Aorta (tissue), 5 donors: ENCODE results near the gene PDS5B. TPM values are rescaled to one million over a fixed set of nuclear protein-coding genes. Genes with fewer than 3 reads are reported as not detected.
"Not testable (repeated sequence)": the region's sequence is repeated elsewhere in the genome, so short reads cannot be mapped to it uniquely, and the experiment has no call there.

Experiments
- ATAC-seq: fragments of 200-7000 bp; cut with Tn5 transposase; one replicate; pipeline ENCODE4 v1.9.1; 2022; ENCODE audit warnings: moderate library complexity; ENCODE audit not compliant: low FRiP score
- DNase-seq, 2 donors: peaks; one replicate each; pipeline ENCODE4 v3.0.0-alpha.2; 2020
- H3K27ac ChIP-seq, 2 donors: one replicate each; pipeline ENCODE4 v1.5.1; 2013; ENCODE audit warnings: low read length in 2 of 2, mild to moderate bottlenecking in 2 of 2, moderate library complexity in 2 of 2, control low read depth in 1 of 2, inconsistent platforms in 1 of 2, low read depth in 1 of 2
- H3K27me3 ChIP-seq, 2 donors: one replicate each; pipeline ENCODE4 v1.6.1; 2013; ENCODE audit warnings: control low read depth in 1 of 2, low read length in 1 of 2, mild to moderate bottlenecking in 1 of 2, moderate library complexity in 1 of 2; ENCODE audit not compliant: insufficient read depth in 2 of 2, control insufficient read depth in 1 of 2
- H3K36me3 ChIP-seq, 2 donors: one replicate each; pipeline ENCODE4 v1.6.1; 2013; ENCODE audit warnings: control low read depth in 1 of 2, low read length in 1 of 2, mild to moderate bottlenecking in 1 of 2; ENCODE audit not compliant: insufficient read depth in 2 of 2, control insufficient read depth in 1 of 2
- H3K4me1 ChIP-seq, 2 donors: one replicate each; pipeline ENCODE4 v1.6.1; 2013; ENCODE audit warnings: low read length in 2 of 2, control low read depth in 1 of 2, mild to moderate bottlenecking in 1 of 2, moderate library complexity in 1 of 2; ENCODE audit not compliant: insufficient read depth in 2 of 2, control insufficient read depth in 1 of 2
- H3K4me3 ChIP-seq, 2 donors: one replicate each; pipeline ENCODE4 v1.5.1; 2013; ENCODE audit warnings: low read length in 2 of 2, control low read depth in 1 of 2, mild to moderate bottlenecking in 1 of 2
- H3K9me3 ChIP-seq: one replicate; pipeline ENCODE4 v1.6.1; 2013; ENCODE audit warnings: mild to moderate bottlenecking, low read length; ENCODE audit not compliant: control insufficient read depth
- WGBS, 2 donors: extraction: QIAGEN DNeasy Blood & Tissue Kit; methylation state at CpG; one replicate each; pipeline ENCODE4 v1.1.7; 2013; 5-methylcytosine and 5-hydroxymethylcytosine counted together
- intact Hi-C, 2 donors: fragments of 100-400 bp; cut with DNase I; formaldehyde crosslinking; loops; one replicate each; pipeline versions ENCODE4 v1.14.2 to v1.15.0; 2022
- polyA plus RNA-seq, 2 donors: library from polyadenylated mRNA; stranded (reverse); fragments of 200-250 nt; gene quantifications; one replicate each; pipeline ENCODE4 v1.2.3, GENCODE V29; 2013
- total RNA-seq, 2 donors: library from RNA; stranded (reverse); fragmentation: NEBNext Ultra II Directional; extraction: Animal tissue kit (Norgen Biotek cat#: 25700); gene quantifications; one replicate each; pipeline ENCODE4 v1.2.1, GENCODE V29; 2021
- donor health status: healthy with polysubstance abuse.
- donor health status: Bipolar disorder and iron deficiency.
- donor health status: DM: no; HTN: no; CAD: no.
- donor health status: DM: no; HTN: no; CAD: no.
- donor health status: DM: yes; HTN: yes; CAD: no.

PDS5B gene
- total and polyA plus RNA-seq, 4 donors: 9.5 to 52.9 (median 29.3) TPM

GRCh38 chr13:32553720-32554119 lies 32.5 kb upstream of the PDS5B start:
- intact Hi-C loops: no loop called here
- Histone ChIP-seq H3K4me3 (no peak overlapping the region), H3K27me3 (no peaks in the 10 kb centered on the region), H3K27ac (no peak overlapping the region), H3K9me3 (no peaks in the 10 kb centered on the region), H3K36me3 (no peaks in the 10 kb centered on the region), H3K4me1 (no peaks in the 10 kb centered on the region)
- 90 to 100% methylated on average over 1 of the region's 1 CpG for WGBS, 2 donors
- DNase-seq: no peak
- no peak for ATAC-seq

- no peaks in the 10 kb centered on the region for H3K36me3 ChIP-seq
- ATAC-seq: no peak
- DNase-seq: no peak
- intact Hi-C loops: no loop called here
- H3K4me3 ChIP-seq: no peak overlapping the region
- no peak overlapping the region for H3K27ac ChIP-seq
- WGBS, 2 donors: 98% methylated on average over 2 of the region's 2 CpGs
- H3K4me1 ChIP-seq: no peaks in the 10 kb centered on the region
- no peaks in the 10 kb centered on the region for H3K27me3 ChIP-seq
- no peaks in the 10 kb centered on the region for H3K9me3 ChIP-seq
Observed at GRCh38 chr13:32555613-32556012, 30.6 kb upstream of the PDS5B start.

- intact Hi-C loops, H3K36me3 ChIP-seq, ATAC-seq, H3K27ac ChIP-seq, DNase-seq, H3K4me1 ChIP-seq, H3K27me3 ChIP-seq, H3K4me3 ChIP-seq, H3K9me3 ChIP-seq: not testable (repeated sequence)
- WGBS, 2 donors: 94 to 100% methylated on average over 1 of the region's 1 CpG
Observed at GRCh38 chr13:32560842-32561241, 25.4 kb upstream of the PDS5B start.

GRCh38 chr13:32575687-32576086 lies 10.6 kb upstream of the PDS5B start:
- not testable (repeated sequence) for H3K36me3 ChIP-seq, H3K4me3 ChIP-seq, H3K27ac ChIP-seq, DNase-seq, H3K4me1 ChIP-seq, H3K9me3 ChIP-seq, ATAC-seq, H3K27me3 ChIP-seq
- WGBS, 2 donors: 91 to 94% methylated on average over 3 to 4 of the region's 4 CpGs
- intact Hi-C loops: loop anchor here in 1 of 2 donors (5.0 kb wide), 1 partner anchor 193 kb away; no protein-coding TSS in a partner anchor

- WGBS, 2 donors: 97 to 99% methylated on average over 3 of the region's 3 CpGs
- H3K27me3 ChIP-seq: no peaks in the 10 kb centered on the region
- no peaks in the 10 kb centered on the region for H3K36me3 ChIP-seq
- intact Hi-C loops: loop anchor here in 1 of 2 donors (5.0 kb wide), 1 partner anchor 195 kb away; no protein-coding TSS in a partner anchor
- H3K4me3 ChIP-seq: no peak overlapping the region
- H3K4me1 ChIP-seq: no peaks in the 10 kb centered on the region
- ATAC-seq: no peak
- no peak overlapping the region for H3K27ac ChIP-seq
- H3K9me3 ChIP-seq: no peaks in the 10 kb centered on the region
- DNase-seq: no peak
Observed at GRCh38 chr13:32577032-32577431, 9.2 kb upstream of the PDS5B start.

- no peak for ATAC-seq
- no peak overlapping the region for H3K27ac ChIP-seq
- intact Hi-C loops: loop anchor here in 1 of 2 donors (10.0 kb wide), 1 partner anchor 964 kb away; no protein-coding TSS in a partner anchor
- WGBS, 2 donors: 8 to 12% methylated on average over 3 of the region's 3 CpGs
- no peaks in the 10 kb centered on the region for H3K36me3 ChIP-seq
- DNase-seq: no peak
- peaks cover 0 to 2% of the 10 kb centered on the region in 2 donors for H3K4me1 ChIP-seq
- H3K4me3 ChIP-seq: no peak overlapping the region
- H3K27me3 ChIP-seq: no peaks in the 10 kb centered on the region
- no peaks in the 10 kb centered on the region for H3K9me3 ChIP-seq
Observed at GRCh38 chr13:32581177-32581786, 5.0 kb upstream of the PDS5B start.

- 59 to 65% methylated on average over 2 of the region's 2 CpGs for WGBS, 2 donors
- Histone ChIP-seq H3K27me3 (no peaks in the 10 kb centered on the region), H3K27ac (no peak overlapping the region)
Observed at GRCh38 chr13:32582281-32582680, 4.0 kb upstream of the PDS5B start.

GRCh38 chr13:32582991-32583390 lies 3.3 kb upstream of the PDS5B start:
- Histone ChIP-seq H3K4me3 (no peak overlapping the region), H3K27ac (no peak overlapping the region), H3K36me3 (no peaks in the 10 kb centered on the region), H3K4me1 (peaks cover 0 to 2% of the 10 kb centered on the region in 2 donors), H3K9me3 (no peaks in the 10 kb centered on the region), H3K27me3 (no peaks in the 10 kb centered on the region)
- DNase-seq (no peak), ATAC-seq (no peak)
- 79 to 88% methylated on average over 2 of the region's 2 CpGs for WGBS, 2 donors
- intact Hi-C loops: loop anchor here in 1 of 2 donors (10.0 kb wide), 1 partner anchor 962 kb away; no protein-coding TSS in a partner anchor

More at GRCh38 chr13:32582281-32582680, 4.0 kb upstream of the PDS5B start:
- ATAC-seq (no peak), DNase-seq (no peak)
- Histone ChIP-seq H3K4me1 (peaks cover 0 to 2% of the 10 kb centered on the region in 2 donors), H3K9me3 (no peaks in the 10 kb centered on the region), H3K4me3 (no peak overlapping the region), H3K36me3 (no peaks in the 10 kb centered on the region)
- intact Hi-C loops: loop anchor here in 1 of 2 donors (10.0 kb wide), 1 partner anchor 963 kb away; no protein-coding TSS in a partner anchor

GRCh38 chr13:32585550-32586079 lies 637 bp upstream of the PDS5B start:
- no peak for DNase-seq

More at GRCh38 chr13:32585550-32586079, 637 bp upstream of the PDS5B start:
- Histone ChIP-seq H3K27ac (no peak overlapping the region), H3K4me1 (peaks cover 0 to 2% of the 10 kb centered on the region in 2 donors), H3K36me3 (no peaks in the 10 kb centered on the region), H3K27me3 (no peaks in the 10 kb centered on the region), H3K4me3 (peak overlapping the region; percentile 32 to 86), H3K9me3 (no peaks in the 10 kb centered on the region)
- WGBS, 2 donors: 14 to 16% methylated on average over 8 of the region's 8 CpGs
- ATAC-seq: no peak
- intact Hi-C loops: loop anchor here (1.0 to 10.0 kb wide), 5 partner anchors 52 to 959 kb away; no protein-coding TSS in a partner anchor
